Upper lobe of right lung (tissue), 1 donor: ENCODE data around the gene CRPPA. TPM values are rescaled to one million over a fixed set of nuclear protein-coding genes. Genes with fewer than 3 reads are reported as not detected.

Source experiments
- ATAC-seq: fragments of 200-7000 bp; cut with Tn5 transposase; one replicate; pipeline ENCODE4 v1.9.1; 2020; ENCODE audit warnings: mild to moderate bottlenecking, moderate library complexity
- DNase-seq: peaks from one replicate; pipeline ENCODE4 v3.0.0-alpha.2; 2020
- H3K27ac ChIP-seq: fragments of 200-600 bp; one replicate; pipeline ENCODE4 v1.8.0; 2022
- H3K27me3 ChIP-seq: fragments of 200-600 bp; one replicate; pipeline ENCODE4 v1.8.0; 2022; ENCODE audit warnings: mild to moderate bottlenecking
- H3K36me3 ChIP-seq: fragments of 200-600 bp; one replicate; pipeline ENCODE4 v1.8.0; 2022
- H3K4me1 ChIP-seq: fragments of 200-600 bp; one replicate; pipeline ENCODE4 v1.8.0; 2022
- H3K4me3 ChIP-seq: fragments of 200-600 bp; one replicate; pipeline ENCODE4 v1.8.0; 2022; ENCODE audit warnings: mild to moderate bottlenecking
- H3K9me3 ChIP-seq: fragments of 200-600 bp; one replicate; pipeline ENCODE4 v1.8.0; 2022
- intact Hi-C: fragments of 100-400 bp; cut with DNase I; formaldehyde crosslinking; loops from one replicate; pipeline ENCODE4 v1.11.0; 2022
- total RNA-seq: library from RNA; stranded (reverse); fragmentation: NEBNext Ultra II Directional; extraction: Animal tissue kit (Norgen Biotek cat#: 25700); gene quantifications from one replicate; pipeline ENCODE4 v1.2.1, GENCODE V29; 2021
- TF ChIP-seq, protein P1 (sequence below): fragments of 200-600 bp; IDR thresholded peaks from one replicate; pipeline ENCODE4 v1.8.0; 2022; ENCODE audit warnings: antibody characterized with exemption
- donor health status: DM: no; HTN: yes; CAD: no; lungs with severe emphysema.

CRPPA gene
- total RNA-seq, 1 donor from 2014 or later = 2.9 TPM

DNA sequence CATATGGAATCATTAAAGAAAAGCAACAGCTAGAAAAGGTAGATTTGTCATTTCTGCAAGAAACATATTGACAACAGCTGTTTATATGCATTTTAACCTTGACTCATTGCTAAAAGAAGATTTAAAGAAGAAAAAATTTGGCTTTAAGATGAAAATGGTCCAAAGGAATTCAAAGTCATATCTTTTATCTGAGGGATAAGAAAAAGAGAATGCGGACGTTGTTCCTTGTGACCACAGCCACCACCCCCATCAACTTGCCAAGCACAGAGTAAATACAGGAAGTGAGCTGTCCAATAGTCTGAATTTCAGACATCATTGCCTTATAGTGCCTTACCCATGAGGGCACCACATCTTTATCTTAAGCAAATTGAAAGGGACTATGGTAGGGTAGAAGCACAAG, 7.3 kb upstream of the CRPPA start:
- Histone ChIP-seq H3K36me3 (no peaks in the 10 kb centered on the region), H3K27me3 (no peaks in the 10 kb centered on the region), H3K9me3 (no peaks in the 10 kb centered on the region), H3K4me3 (no peak overlapping the region), H3K4me1 (no peaks in the 10 kb centered on the region), H3K27ac (no peak overlapping the region)
- no peak for DNase-seq
- intact Hi-C loops = no loop called here
- TF ChIP-seq, protein P1, sequence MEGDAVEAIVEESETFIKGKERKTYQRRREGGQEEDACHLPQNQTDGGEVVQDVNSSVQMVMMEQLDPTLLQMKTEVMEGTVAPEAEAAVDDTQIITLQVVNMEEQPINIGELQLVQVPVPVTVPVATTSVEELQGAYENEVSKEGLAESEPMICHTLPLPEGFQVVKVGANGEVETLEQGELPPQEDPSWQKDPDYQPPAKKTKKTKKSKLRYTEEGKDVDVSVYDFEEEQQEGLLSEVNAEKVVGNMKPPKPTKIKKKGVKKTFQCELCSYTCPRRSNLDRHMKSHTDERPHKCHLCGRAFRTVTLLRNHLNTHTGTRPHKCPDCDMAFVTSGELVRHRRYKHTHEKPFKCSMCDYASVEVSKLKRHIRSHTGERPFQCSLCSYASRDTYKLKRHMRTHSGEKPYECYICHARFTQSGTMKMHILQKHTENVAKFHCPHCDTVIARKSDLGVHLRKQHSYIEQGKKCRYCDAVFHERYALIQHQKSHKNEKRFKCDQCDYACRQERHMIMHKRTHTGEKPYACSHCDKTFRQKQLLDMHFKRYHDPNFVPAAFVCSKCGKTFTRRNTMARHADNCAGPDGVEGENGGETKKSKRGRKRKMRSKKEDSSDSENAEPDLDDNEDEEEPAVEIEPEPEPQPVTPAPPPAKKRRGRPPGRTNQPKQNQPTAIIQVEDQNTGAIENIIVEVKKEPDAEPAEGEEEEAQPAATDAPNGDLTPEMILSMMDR = no peak
- ATAC-seq = peak; percentile 60

GRCh38 chr7:16428182-16428581, 6.8 kb upstream of the CRPPA start:
- ATAC-seq (no peak), DNase-seq (no peak)
- H3K9me3 ChIP-seq = no peaks in the 10 kb centered on the region
- no peak overlapping the region for H3K4me3 ChIP-seq
- H3K4me1 ChIP-seq = no peaks in the 10 kb centered on the region
- H3K27ac ChIP-seq = no peak overlapping the region
- no peaks in the 10 kb centered on the region for H3K27me3 ChIP-seq
- no peaks in the 10 kb centered on the region for H3K36me3 ChIP-seq
- intact Hi-C loops = no loop called here
- TF ChIP-seq, protein P1 = no peak

DNA sequence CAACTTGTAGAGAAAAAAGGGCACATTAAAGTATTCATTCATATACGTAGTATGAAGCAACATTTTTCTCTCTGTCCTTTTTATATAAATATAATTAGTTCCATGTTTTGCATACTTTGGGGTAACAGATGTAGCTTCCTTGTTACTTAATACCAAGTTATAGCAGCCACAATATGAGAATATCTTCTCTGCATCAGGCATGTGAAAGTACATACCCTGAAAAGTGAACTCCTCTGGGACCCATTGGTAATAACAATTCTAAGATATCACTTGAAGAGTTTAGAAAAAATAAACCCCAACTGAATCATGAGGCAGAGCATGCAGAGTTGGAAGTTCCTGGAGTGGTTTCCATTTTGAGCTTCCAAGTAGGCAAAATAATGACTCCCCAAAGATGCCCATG, 2.4 kb upstream of the CRPPA start:
- intact Hi-C loops = no loop called here
- ATAC-seq = no peak
- TF ChIP-seq, protein P1 = no peak
- H3K27me3 ChIP-seq = no peaks in the 10 kb centered on the region
- H3K4me3 ChIP-seq = no peak overlapping the region
- H3K27ac ChIP-seq = no peak overlapping the region
- no peaks in the 10 kb centered on the region for H3K36me3 ChIP-seq
- H3K4me1 ChIP-seq = peaks cover 18% of the 10 kb centered on the region
- no peaks in the 10 kb centered on the region for H3K9me3 ChIP-seq
- no peak for DNase-seq

DNA sequence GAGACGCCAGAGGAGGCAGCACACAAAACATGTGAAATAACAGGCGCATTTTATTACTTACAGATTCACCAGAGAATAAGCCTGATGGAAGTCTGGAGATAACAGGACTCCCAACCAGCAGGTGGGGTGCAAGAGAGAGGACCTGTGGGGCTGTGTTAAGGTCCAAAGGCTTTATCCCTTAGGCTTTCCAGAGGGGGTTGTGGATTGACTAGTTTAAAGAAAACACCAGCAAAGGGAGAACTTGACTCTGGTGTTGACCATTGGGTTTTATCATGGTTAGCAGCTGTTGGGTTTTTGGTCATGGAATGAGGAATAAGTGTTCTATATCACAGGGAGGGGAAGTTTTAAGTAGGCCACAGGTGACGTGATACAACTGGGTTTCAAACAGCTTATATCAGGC, 1.6 kb upstream of the CRPPA start:
- Histone ChIP-seq H3K4me3 (no peak overlapping the region), H3K27ac (peak overlapping the region; percentile 97), H3K27me3 (no peaks in the 10 kb centered on the region), H3K36me3 (no peaks in the 10 kb centered on the region), H3K9me3 (no peaks in the 10 kb centered on the region), H3K4me1 (peaks cover 18% of the 10 kb centered on the region)
- DNase-seq (no peak), ATAC-seq (no peak)
- TF ChIP-seq, protein P1 = no peak
- intact Hi-C loops = no loop called here

DNA sequence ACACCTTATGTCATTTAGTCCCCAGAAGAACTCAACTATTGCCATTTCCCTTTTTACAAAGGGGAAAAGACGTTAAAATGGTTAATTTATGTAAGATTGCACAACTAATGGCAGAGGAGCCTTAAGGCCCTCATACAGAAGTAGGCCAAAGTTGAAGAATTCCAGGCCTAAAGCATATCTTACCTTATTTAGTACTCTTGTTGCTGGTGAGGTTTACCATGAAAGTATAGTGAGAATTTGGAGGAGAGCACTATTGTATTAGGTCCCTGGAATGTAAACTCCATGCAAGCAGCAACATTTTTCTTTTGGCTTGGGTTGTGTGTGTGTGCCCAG, 731 bp upstream of the CRPPA start:
- Histone ChIP-seq H3K4me1 (peaks cover 18% of the 10 kb centered on the region), H3K36me3 (no peaks in the 10 kb centered on the region), H3K27ac (peak overlapping the region; percentile 97), H3K27me3 (no peaks in the 10 kb centered on the region), H3K4me3 (no peak overlapping the region), H3K9me3 (no peaks in the 10 kb centered on the region)
- intact Hi-C loops = no loop called here
- DNase-seq = no peak
- TF ChIP-seq, protein P1 = no peak
- ATAC-seq = no peak

- intact Hi-C loops = no loop called here
- DNase-seq (peak; percentile 94), ATAC-seq (peak; percentile 94)
- H3K4me3 ChIP-seq = peak overlapping the region; percentile 75
- TF ChIP-seq, protein P1 = peak; percentile 39
- no peaks in the 10 kb centered on the region for H3K9me3 ChIP-seq
- peak overlapping the region; percentile 97 for H3K27ac ChIP-seq
- no peaks in the 10 kb centered on the region for H3K27me3 ChIP-seq
- H3K36me3 ChIP-seq = no peaks in the 10 kb centered on the region
- H3K4me1 ChIP-seq = peaks cover 18% of the 10 kb centered on the region
These were observed 547 bp downstream of the CRPPA start for GRCh38 chr7:16420649-16421332.
